GM21717 (cell line): ENCODE data around the gene GNB2.
"Not testable (repeated sequence)": the region's sequence is repeated elsewhere in the genome, so short reads cannot be mapped to it uniquely, and the experiment has no call there.

Source experiments
- ATAC-seq: cut with Tn5 transposase; IDR thresholded peaks from one replicate; pipeline ENCODE4 v1.9.1; 2021; ENCODE audit warnings: mild to moderate bottlenecking, moderate library complexity; ENCODE audit not compliant: unreplicated experiment

The GNB2 gene

DNA sequence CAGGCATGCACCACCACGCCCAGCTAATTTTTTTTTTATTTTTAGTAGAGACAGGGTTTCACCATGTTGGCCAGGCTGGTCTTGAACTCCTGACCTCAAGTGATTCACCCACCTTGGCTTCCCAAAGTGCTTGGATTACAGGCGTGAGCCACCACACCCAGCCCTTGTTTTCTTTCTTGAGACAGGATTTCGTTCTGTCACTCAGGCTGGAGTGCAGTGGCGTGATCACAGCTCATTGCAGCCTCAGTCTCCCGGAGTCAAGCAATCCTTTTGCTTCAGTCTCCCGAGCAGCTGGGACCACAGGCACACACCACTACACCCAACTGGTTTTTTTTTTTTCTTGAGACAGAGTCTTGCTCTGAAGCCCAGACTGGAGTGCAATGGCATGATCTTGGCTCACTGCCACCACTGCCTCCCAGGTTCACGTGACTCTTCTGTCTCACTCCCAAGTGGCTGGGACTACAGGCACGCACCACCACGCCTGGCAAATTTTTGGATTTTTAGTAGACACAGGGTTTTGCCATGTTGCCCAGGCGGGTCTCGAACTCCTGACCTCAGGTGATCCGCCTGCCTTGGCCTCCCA, 11.3 kb upstream of the GNB2 start:
- ATAC-seq: not testable (repeated sequence)

GRCh38 chr7:100665168-100665726, 8.3 kb upstream of the GNB2 start:
- no peak for ATAC-seq

DNA sequence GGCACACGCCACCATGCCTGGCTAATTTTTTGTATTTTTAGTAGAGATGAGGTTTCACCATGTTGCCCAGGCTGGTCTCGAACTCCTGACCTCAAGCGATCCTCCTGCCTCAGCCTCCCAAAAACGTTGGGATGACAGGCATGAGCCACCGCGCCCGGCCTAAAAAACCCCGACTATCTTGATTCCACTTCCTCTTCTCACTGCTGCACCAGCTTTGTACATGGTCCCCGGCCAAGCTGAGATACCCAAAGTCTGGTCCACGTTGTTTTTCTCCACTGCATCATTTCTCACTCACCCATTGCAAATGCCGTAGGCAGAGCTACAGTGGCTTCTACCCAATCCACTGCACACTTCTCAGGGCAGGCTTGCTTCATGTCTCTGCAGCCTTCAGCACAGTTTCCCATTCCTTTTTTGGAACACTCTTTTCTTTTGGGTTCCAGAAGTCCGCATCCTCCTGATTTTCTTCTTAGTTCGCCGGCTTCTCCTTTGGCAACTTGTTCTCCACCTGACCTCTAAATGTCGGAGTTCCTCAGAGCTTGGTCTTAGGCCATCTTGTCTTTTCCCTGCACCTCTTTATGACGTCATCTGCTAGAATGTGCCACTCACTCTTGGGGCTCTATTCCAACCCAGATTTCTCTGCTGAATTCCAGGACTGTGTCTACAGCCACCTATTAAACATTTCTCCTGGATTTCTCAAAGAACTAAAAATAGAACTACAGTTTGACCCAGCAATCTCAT, 6.0 kb upstream of the GNB2 start:
- no peak for ATAC-seq

- no peak for ATAC-seq
Observed at GRCh38 chr7:100668069-100668449, 5.5 kb upstream of the GNB2 start.

DNA sequence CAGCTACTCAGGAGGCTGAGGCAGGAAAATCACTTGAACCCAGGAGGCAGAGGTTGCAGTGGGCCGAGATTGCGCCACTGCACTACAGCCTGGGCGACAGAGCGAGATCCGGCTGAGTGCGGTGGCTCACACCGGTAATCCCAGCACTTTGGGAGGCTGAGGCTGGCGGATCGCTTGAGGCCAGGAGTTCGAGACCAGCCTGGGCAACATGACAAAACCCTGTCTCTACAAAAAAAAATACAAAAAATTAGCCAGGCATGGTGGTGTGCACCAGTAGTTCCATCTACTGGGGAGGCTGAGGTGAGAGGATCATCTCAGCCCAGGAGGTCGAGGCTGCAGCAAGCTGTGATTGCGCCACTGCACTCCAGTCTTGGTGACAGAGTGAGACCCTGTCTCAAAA, 4.4 kb upstream of the GNB2 start:
- ATAC-seq: not testable (repeated sequence)

- ATAC-seq: no peak
Observed at GRCh38 chr7:100670074-100670473, 3.5 kb upstream of the GNB2 start.

- no peak for ATAC-seq
Observed at GRCh38 chr7:100671353-100672327, 1.9 kb upstream of the GNB2 start.

GRCh38 chr7:100673942-100674410, 436 bp downstream of the GNB2 start:
- ATAC-seq: peak; percentile 1

GRCh38 chr7:100674411-100675104, 1.0 kb downstream of the GNB2 start:
- no peak for ATAC-seq

GRCh38 chr7:100675105-100675451, 1.5 kb downstream of the GNB2 start:
- no peak for ATAC-seq

DNA sequence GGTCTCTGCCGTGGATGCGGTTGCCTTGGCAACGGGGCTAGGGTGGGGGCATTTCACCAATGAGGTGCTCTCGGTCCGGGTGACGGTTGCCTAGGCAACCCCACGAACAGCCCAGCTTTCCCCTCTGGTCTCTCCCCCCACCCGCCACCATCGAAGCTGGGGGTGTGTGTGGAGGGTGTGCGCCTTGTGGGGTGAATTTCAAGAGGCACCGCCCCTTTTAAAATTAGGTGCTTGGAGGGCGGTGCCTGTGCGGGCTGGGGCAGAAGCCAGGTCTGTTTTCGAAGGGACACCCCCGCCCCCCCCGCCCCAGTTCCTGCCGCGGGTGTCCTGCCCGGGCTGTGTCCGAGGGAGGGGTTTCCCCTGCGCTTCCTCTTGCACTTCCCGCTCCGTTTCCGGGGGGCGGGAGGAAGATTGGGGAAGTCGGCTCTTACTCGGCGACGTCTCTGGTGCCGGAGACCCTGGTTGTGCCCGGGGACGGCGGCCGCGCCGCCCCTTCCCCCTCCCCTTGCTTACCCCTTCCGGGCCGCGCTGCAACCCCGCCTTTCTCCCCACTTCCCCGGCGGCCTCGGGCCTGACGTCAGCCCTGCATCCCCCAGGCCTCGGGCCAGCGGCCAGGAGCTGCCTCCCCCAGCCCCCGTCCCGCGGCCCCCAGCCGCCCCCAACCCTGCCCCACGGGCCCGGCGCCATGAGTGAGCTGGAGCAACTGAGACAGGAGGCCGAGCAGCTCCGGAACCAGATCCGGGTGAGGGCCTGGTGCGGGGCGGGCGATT, 2.2 kb downstream of the GNB2 start:
- ATAC-seq: peak; percentile 20

DNA sequence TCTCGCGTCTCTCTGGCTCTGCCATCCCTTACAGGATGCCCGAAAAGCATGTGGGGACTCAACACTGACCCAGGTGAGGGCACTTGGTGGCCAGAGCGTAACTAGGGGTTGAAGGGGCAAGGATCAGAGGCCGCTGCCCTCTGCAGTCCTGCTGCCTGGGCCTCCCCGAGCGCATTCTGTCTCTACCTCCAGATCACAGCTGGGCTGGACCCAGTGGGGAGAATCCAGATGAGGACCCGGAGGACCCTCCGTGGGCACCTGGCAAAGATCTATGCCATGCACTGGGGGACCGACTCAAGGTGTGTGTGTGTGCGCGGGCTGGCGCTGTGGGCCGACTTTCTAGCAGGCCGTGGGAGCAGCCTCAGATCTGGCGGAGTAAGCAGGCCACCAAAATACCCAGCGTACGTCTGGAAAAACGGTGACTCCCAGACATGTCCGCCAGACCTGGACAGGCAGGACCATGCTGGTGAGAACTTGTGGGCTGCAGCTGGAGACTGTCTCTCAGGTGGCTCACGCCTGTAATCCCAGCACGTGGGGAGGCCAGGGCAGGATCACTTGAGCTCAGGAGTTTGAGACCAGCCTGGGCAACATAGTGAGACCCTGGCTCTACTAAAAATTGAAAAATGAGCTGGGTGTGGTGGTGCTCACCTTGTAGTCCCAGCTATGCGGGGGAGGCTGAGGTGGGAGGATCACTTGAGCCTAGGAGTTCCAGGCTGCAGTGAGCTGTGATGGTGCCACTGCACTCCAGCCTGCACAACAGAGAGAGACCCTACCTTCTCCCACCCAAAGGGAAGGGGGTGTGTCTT, 3.2 kb downstream of the GNB2 start:
- ATAC-seq: no peak

DNA sequence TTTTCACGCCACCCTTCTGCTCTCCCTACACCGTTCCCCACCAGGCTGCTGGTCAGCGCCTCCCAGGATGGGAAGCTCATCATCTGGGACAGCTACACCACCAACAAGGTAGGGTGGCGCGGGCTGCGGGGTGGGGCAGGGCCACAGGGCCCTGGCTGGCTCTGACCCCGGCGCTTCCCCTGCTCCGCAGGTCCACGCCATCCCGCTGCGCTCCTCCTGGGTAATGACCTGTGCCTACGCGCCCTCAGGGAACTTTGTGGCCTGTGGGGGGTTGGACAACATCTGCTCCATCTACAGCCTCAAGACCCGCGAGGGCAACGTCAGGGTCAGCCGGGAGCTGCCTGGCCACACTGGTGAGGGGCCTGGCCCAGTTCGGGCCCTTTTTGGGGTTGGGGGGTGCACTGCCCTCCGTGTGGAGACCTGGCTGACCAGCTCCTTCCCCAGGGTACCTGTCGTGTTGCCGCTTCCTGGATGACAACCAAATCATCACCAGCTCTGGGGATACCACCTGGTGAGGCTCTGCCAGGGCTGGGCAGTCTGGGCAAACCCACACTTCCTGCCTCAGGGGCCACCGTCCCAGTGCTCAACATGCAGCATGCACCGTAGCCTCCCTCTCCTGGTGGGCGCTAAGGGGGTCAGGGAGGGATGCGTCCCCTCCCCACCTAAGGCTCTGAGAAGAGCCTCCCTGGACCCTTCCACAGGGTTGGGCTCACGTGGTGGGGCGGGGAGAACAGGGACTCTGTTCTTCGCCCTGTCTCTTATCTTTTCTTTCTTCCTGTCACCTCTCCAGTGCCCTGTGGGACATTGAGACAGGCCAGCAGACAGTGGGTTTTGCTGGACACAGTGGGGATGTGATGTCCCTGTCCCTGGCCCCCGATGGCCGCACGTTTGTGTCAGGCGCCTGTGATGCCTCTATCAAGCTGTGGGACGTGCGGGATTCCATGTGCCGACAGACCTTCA, 4.0 kb downstream of the GNB2 start:
- ATAC-seq: no peak

DNA sequence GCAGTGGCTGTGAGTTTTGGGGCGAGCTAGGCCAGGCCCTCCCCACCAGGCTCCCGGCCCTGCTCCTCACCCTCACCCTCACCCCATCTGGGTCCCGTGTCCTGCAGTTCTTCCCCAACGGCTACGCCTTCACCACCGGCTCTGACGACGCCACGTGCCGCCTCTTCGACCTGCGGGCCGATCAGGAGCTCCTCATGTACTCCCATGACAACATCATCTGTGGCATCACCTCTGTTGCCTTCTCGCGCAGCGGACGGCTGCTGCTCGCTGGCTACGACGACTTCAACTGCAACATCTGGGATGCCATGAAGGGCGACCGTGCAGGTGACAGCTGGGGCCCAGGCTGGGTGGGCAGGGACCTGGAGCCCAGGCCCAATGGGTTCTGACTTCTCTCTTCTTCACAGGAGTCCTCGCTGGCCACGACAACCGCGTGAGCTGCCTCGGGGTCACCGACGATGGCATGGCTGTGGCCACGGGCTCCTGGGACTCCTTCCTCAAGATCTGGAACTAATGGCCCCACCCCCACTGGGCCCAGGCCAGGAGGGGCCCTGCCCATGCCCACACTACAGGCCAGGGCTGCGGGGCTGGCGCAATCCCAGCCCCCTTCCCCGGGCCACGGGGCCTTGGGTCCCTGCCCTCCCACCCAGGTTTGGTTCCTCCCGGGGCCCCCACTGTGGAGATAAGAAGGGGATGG, 4.9 kb downstream of the GNB2 start:
- ATAC-seq: no peak

GRCh38 chr7:100679129-100679926, 5.8 kb downstream of the GNB2 start:
- no peak for ATAC-seq

GRCh38 chr7:100679927-100680575, 6.5 kb downstream of the GNB2 start:
- ATAC-seq: no peak
